ENCODE results near the gene MCC. TPM values are rescaled to one million over a fixed set of nuclear protein-coding genes. Genes with fewer than 3 reads are reported as not detected.

Gene MCC
- total RNA-seq, 3 donors from 2014 or later: 1.2 to 2.9 (median 2.5) TPM

GRCh38 chr5:112973036-112973435, 515.2 kb downstream of the MCC start:
- Mint-ChIP-seq H3K36me3 (ENCODE audit: insufficient read depth) (no peaks in the 10 kb centered on the region), H3K27me3 (ENCODE audit: low read depth) (no peaks in the 10 kb centered on the region), H3K4me1 (ENCODE audit: low read depth) (peaks cover 18% of the 10 kb centered on the region), H3K4me3 (no peak overlapping the region), H3K9me3 (no peaks in the 10 kb centered on the region)
- no peak for ATAC-seq
- DNase-seq: no peak

Other genes starting within 250 kb of the MCC start
- gene TSSK1B, start 53.5 kb downstream of the MCC start, total RNA-seq: not detected
- 10 to 100 TPM; 22.7 to 25.4 (median 23.9) TPM for gene YTHDC2, start 25.2 kb upstream of the MCC start, total RNA-seq